ENCODE results near the gene ALX4. TPM values are rescaled to one million over a fixed set of nuclear protein-coding genes. Genes with fewer than 3 reads are reported as not detected.

Gene ALX4
- polyA plus RNA-seq, 4 donors, result 0.04 TPM; not detected in 3

- Histone ChIP-seq H3K9me3 (ENCODE audit: control insufficient read depth in 2 of 2, insufficient read depth in 1 of 2, low read depth in 1 of 2, low read length in 1 of 2) (no peaks in the 10 kb centered on the region), H3K36me3 (ENCODE audit: control insufficient read depth in 3 of 3, insufficient read depth in 2 of 3, low read depth in 1 of 3, low read length in 3 of 3) (no peaks in the 10 kb centered on the region), H3K27ac (ENCODE audit: low read depth in 1 of 3, low read length in 2 of 3) (no peak overlapping the region), H3K27me3 (ENCODE audit: control insufficient read depth in 3 of 3, insufficient read depth in 3 of 3, low read length in 3 of 3) (peaks cover 4 to 48% (median 12%) of the 10 kb centered on the region in 3 donors), H3K4me1 (ENCODE audit: control insufficient read depth in 3 of 3, insufficient read depth in 2 of 3, low read depth in 1 of 3, low read length in 2 of 3) (no peaks in the 10 kb centered on the region), H3K4me3 (ENCODE audit: low read depth in 1 of 3, low read length in 3 of 3) (no peak overlapping the region)
- DNase-seq, result no peak
- 73 to 88% (median 80%) methylated on average over 5 of the region's 5 CpGs for WGBS, 3 donors
- FAIRE-seq, result no peak
Observed at GRCh38 chr11:44340656-44341055, 30.7 kb upstream of the ALX4 start.

DNA sequence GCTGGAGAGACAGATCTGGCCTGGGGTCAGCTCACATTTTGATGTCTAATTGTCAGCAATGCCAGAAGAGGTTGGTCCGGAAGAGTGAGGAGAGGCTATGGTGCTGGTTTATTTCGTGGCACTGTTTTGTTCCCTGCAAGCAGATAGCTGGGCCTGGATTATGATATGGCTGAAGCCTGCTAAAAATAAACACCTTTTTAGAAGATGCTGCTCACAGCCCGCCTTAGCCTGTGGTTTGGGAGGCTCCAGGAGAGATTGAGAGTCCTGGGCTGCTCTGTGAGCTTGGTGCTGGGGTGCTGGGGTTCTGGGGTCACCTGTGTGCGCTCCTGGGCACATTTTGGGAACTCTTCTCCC lies 29.6 kb upstream of the ALX4 start:
- H3K27me3 ChIP-seq (ENCODE audit: control insufficient read depth in 3 of 3, insufficient read depth in 3 of 3, low read length in 3 of 3), result peaks cover 4 to 52% (median 12%) of the 10 kb centered on the region in 3 donors
- WGBS, 3 donors, result 68 to 78% (median 72%) methylated on average over 4 of the region's 4 CpGs
- no peaks in the 10 kb centered on the region for H3K9me3 ChIP-seq (ENCODE audit: control insufficient read depth in 2 of 2, insufficient read depth in 1 of 2, low read depth in 1 of 2, low read length in 1 of 2)
- FAIRE-seq, result no peak
- no peak for DNase-seq
- no peak overlapping the region for H3K27ac ChIP-seq (ENCODE audit: low read depth in 1 of 3, low read length in 2 of 3)
- H3K4me3 ChIP-seq (ENCODE audit: low read depth in 1 of 3, low read length in 3 of 3), result no peak overlapping the region
- peaks cover 0 to under 1% (median 0%) of the 10 kb centered on the region in 3 donors for H3K4me1 ChIP-seq (ENCODE audit: control insufficient read depth in 3 of 3, insufficient read depth in 2 of 3, low read depth in 1 of 3, low read length in 2 of 3)
- no peaks in the 10 kb centered on the region for H3K36me3 ChIP-seq (ENCODE audit: control insufficient read depth in 3 of 3, insufficient read depth in 2 of 3, low read depth in 1 of 3, low read length in 3 of 3)

- Histone ChIP-seq H3K4me3 (ENCODE audit: low read depth in 1 of 3, low read length in 3 of 3) (no peak overlapping the region), H3K9me3 (ENCODE audit: control insufficient read depth in 2 of 2, insufficient read depth in 1 of 2, low read depth in 1 of 2, low read length in 1 of 2) (no peaks in the 10 kb centered on the region), H3K4me1 (ENCODE audit: control insufficient read depth in 3 of 3, insufficient read depth in 2 of 3, low read depth in 1 of 3, low read length in 2 of 3) (peaks cover 0 to 3% (median 0%) of the 10 kb centered on the region in 3 donors), H3K36me3 (ENCODE audit: control insufficient read depth in 3 of 3, insufficient read depth in 2 of 3, low read depth in 1 of 3, low read length in 3 of 3) (no peaks in the 10 kb centered on the region), H3K27ac (ENCODE audit: low read depth in 1 of 3, low read length in 2 of 3) (no peak overlapping the region), H3K27me3 (ENCODE audit: control insufficient read depth in 3 of 3, insufficient read depth in 3 of 3, low read length in 3 of 3) (peaks cover 4 to 58% (median 18%) of the 10 kb centered on the region in 3 donors)
- no peak for DNase-seq
- no peak for FAIRE-seq
- WGBS, 3 donors, result 39 to 65% (median 47%) methylated on average over 16 of the region's 16 CpGs
Observed at GRCh38 chr11:44338698-44339529, 29.0 kb upstream of the ALX4 start.

- 28 to 48% (median 37%) methylated on average over 11 of the region's 11 CpGs for WGBS, 3 donors
- DNase-seq (no peak), FAIRE-seq (no peak)
- peaks cover 0 to 3% (median 0%) of the 10 kb centered on the region in 3 donors for H3K4me1 ChIP-seq (ENCODE audit: control insufficient read depth in 3 of 3, insufficient read depth in 2 of 3, low read depth in 1 of 3, low read length in 2 of 3)
- peaks cover 4 to 59% (median 19%) of the 10 kb centered on the region in 3 donors for H3K27me3 ChIP-seq (ENCODE audit: control insufficient read depth in 3 of 3, insufficient read depth in 3 of 3, low read length in 3 of 3)
- H3K27ac ChIP-seq (ENCODE audit: low read depth in 1 of 3, low read length in 2 of 3), result no peak overlapping the region
- H3K4me3 ChIP-seq (ENCODE audit: low read depth in 1 of 3, low read length in 3 of 3), result no peak overlapping the region
- no peaks in the 10 kb centered on the region for H3K36me3 ChIP-seq (ENCODE audit: control insufficient read depth in 3 of 3, insufficient read depth in 2 of 3, low read depth in 1 of 3, low read length in 3 of 3)
- H3K9me3 ChIP-seq (ENCODE audit: control insufficient read depth in 2 of 2, insufficient read depth in 1 of 2, low read depth in 1 of 2, low read length in 1 of 2), result peaks cover 0 to 6% of the 10 kb centered on the region in 2 donors
Observed at GRCh38 chr11:44338026-44338425, 28.1 kb upstream of the ALX4 start.

GRCh38 chr11:44335919-44336318 lies 26.0 kb upstream of the ALX4 start:
- WGBS, 3 donors, result 51 to 60% (median 55%) methylated on average over 6 of the region's 6 CpGs
- FAIRE-seq, result no peak
- no peak for DNase-seq

GRCh38 chr11:44335052-44335760 lies 25.3 kb upstream of the ALX4 start:
- Histone ChIP-seq H3K27ac (ENCODE audit: low read depth in 1 of 3, low read length in 2 of 3) (no peak overlapping the region), H3K36me3 (ENCODE audit: control insufficient read depth in 3 of 3, insufficient read depth in 2 of 3, low read depth in 1 of 3, low read length in 3 of 3) (no peaks in the 10 kb centered on the region), H3K9me3 (ENCODE audit: control insufficient read depth in 2 of 2, insufficient read depth in 1 of 2, low read depth in 1 of 2, low read length in 1 of 2) (peaks cover 0 to 6% of the 10 kb centered on the region in 2 donors), H3K4me3 (ENCODE audit: low read depth in 1 of 3, low read length in 3 of 3) (no peak overlapping the region), H3K4me1 (ENCODE audit: control insufficient read depth in 3 of 3, insufficient read depth in 2 of 3, low read depth in 1 of 3, low read length in 2 of 3) (peaks cover 0 to 3% (median 0%) of the 10 kb centered on the region in 3 donors), H3K27me3 (ENCODE audit: control insufficient read depth in 3 of 3, insufficient read depth in 3 of 3, low read length in 3 of 3) (peaks cover 4 to 72% (median 32%) of the 10 kb centered on the region in 3 donors)
- FAIRE-seq, result no peak
- 16 to 22% (median 19%) methylated on average over 12 of the region's 12 CpGs for WGBS, 3 donors
- no peak for DNase-seq

More at GRCh38 chr11:44335919-44336318, 26.0 kb upstream of the ALX4 start:
- H3K27me3 ChIP-seq (ENCODE audit: control insufficient read depth in 3 of 3, insufficient read depth in 3 of 3, low read length in 3 of 3), result peaks cover 4 to 69% (median 28%) of the 10 kb centered on the region in 3 donors
- H3K27ac ChIP-seq (ENCODE audit: low read depth in 1 of 3, low read length in 2 of 3), result no peak overlapping the region
- no peaks in the 10 kb centered on the region for H3K36me3 ChIP-seq (ENCODE audit: control insufficient read depth in 3 of 3, insufficient read depth in 2 of 3, low read depth in 1 of 3, low read length in 3 of 3)
- H3K9me3 ChIP-seq (ENCODE audit: control insufficient read depth in 2 of 2, insufficient read depth in 1 of 2, low read depth in 1 of 2, low read length in 1 of 2), result peaks cover 0 to 6% of the 10 kb centered on the region in 2 donors
- no peak overlapping the region for H3K4me3 ChIP-seq (ENCODE audit: low read depth in 1 of 3, low read length in 3 of 3)
- H3K4me1 ChIP-seq (ENCODE audit: control insufficient read depth in 3 of 3, insufficient read depth in 2 of 3, low read depth in 1 of 3, low read length in 2 of 3), result peaks cover 0 to 3% (median 0%) of the 10 kb centered on the region in 3 donors

DNA sequence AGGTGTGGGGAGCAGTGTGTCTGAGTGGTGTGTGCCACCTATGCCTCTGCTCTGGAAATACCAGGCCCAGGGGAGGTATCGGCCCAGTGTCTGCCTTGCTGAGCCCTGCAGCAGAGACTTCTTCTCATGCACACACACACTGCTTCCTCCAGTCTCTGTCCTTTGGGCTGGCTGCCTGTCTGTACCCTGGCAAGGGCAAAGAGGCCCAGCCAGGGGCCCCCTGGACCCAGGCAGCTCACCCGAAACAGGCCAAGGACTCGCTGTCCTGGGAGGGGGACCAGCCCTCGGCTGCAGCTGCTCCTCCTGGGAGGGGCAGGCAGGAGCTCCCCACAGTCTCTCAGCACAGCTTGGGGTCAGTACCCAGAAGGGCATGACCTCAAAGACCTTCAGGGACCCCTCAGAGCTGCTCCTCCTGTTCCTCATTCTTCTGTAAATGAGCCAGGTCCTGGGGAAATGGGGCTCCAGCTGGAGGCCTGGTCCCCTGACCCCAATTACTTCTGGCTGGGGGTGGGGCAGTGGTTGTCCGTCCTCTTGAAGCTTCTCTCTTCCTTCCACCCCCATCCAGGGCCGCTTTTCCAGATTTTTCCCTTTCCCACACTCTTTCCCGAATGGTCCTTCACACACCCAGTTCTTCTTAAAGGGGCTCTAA lies 24.5 kb upstream of the ALX4 start:
- 35 to 43% (median 40%) methylated on average over 7 of the region's 7 CpGs for WGBS, 3 donors
- H3K36me3 ChIP-seq (ENCODE audit: control insufficient read depth in 3 of 3, insufficient read depth in 2 of 3, low read depth in 1 of 3, low read length in 3 of 3), result no peaks in the 10 kb centered on the region

More for the DNA sequence above, 24.5 kb upstream of the ALX4 start:
- Histone ChIP-seq H3K4me1 (ENCODE audit: control insufficient read depth in 3 of 3, insufficient read depth in 2 of 3, low read depth in 1 of 3, low read length in 2 of 3) (peaks cover 0 to 3% (median 0%) of the 10 kb centered on the region in 3 donors), H3K9me3 (ENCODE audit: control insufficient read depth in 2 of 2, insufficient read depth in 1 of 2, low read depth in 1 of 2, low read length in 1 of 2) (peaks cover 0 to 6% of the 10 kb centered on the region in 2 donors), H3K27ac (ENCODE audit: low read depth in 1 of 3, low read length in 2 of 3) (no peak overlapping the region), H3K27me3 (ENCODE audit: control insufficient read depth in 3 of 3, insufficient read depth in 3 of 3, low read length in 3 of 3) (peaks cover 4 to 76% (median 35%) of the 10 kb centered on the region in 3 donors), H3K4me3 (ENCODE audit: low read depth in 1 of 3, low read length in 3 of 3) (no peak overlapping the region)
- DNase-seq, result no peak
- no peak for FAIRE-seq
